ENCODE measurements around the gene CLDN18.

DNA sequence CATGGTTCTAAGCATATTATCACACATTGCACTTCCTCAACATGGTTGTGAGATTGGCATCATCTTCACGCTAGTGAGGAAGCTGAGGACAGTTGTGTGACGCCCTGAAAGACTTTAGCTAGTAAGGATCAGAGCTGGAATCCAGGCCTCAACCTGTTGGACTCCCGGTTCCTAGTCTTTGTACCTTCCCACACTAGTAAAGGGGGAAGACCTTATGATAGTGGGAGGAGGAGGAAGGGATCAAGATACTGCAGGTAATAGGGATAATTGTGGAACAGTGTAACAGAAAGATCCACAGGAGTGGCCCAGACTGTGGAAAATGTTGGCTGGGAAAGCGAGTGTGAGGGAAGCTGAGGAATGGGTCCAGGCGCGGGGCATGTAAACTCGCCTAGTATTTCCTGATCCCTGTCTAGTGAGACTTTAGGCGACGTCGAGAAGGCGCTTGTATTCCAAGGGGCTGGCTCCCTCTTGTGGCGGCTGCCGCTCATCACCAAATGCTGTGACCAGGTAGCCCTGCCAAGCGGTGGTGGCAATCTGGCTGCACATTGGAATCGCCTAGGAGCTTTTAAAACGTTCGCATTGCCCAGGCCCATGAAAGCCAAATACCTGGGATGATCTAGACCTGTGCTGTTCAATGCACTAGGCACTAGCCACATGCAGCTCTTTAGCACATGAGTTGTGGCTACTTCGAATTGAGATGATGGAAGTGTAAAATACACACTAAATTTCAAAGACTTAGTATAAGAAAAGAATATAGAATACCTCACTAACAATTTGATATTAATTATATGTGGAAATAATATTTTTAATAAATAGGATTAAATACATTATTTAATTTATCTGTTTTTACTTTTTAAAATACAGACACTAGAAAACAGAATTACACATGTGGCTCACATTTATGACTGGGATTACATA is 38.8 kb upstream of the CLDN18 start:
- peak; percentile 89 to 98 for TF ChIP-seq CTCF (conservative IDR thresholded peaks at IDR 0.05; ENCODE audit: low read depth in 2 of 2)
- TF ChIP-seq, protein P1, sequence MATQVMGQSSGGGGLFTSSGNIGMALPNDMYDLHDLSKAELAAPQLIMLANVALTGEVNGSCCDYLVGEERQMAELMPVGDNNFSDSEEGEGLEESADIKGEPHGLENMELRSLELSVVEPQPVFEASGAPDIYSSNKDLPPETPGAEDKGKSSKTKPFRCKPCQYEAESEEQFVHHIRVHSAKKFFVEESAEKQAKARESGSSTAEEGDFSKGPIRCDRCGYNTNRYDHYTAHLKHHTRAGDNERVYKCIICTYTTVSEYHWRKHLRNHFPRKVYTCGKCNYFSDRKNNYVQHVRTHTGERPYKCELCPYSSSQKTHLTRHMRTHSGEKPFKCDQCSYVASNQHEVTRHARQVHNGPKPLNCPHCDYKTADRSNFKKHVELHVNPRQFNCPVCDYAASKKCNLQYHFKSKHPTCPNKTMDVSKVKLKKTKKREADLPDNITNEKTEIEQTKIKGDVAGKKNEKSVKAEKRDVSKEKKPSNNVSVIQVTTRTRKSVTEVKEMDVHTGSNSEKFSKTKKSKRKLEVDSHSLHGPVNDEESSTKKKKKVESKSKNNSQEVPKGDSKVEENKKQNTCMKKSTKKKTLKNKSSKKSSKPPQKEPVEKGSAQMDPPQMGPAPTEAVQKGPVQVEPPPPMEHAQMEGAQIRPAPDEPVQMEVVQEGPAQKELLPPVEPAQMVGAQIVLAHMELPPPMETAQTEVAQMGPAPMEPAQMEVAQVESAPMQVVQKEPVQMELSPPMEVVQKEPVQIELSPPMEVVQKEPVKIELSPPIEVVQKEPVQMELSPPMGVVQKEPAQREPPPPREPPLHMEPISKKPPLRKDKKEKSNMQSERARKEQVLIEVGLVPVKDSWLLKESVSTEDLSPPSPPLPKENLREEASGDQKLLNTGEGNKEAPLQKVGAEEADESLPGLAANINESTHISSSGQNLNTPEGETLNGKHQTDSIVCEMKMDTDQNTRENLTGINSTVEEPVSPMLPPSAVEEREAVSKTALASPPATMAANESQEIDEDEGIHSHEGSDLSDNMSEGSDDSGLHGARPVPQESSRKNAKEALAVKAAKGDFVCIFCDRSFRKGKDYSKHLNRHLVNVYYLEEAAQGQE (IDR thresholded peaks at IDR 0.05; ENCODE audit: unreplicated experiment): no peak
